ENCODE data around the gene TMEM51. TPM values are rescaled to one million over a fixed set of nuclear protein-coding genes. Genes with fewer than 3 reads are reported as not detected.

Gene TMEM51
- total RNA-seq, 1 experiment from 2014 or later: 10.4 TPM

GRCh38 chr1:15219280-15220023, 65.9 kb downstream of the TMEM51 start:
- no peak overlapping the region for H3K27ac Mint-ChIP-seq
- H3K36me3 Mint-ChIP-seq: peaks cover 38% of the 10 kb centered on the region
- peaks cover 6% of the 10 kb centered on the region for H3K4me1 Mint-ChIP-seq
- no peak overlapping the region for H3K4me3 Mint-ChIP-seq
- ATAC-seq: no peak
- TF ChIP-seq ZNF416 (CRISPR knock-in tag; IDR thresholded peaks at IDR 0.05) (no peak), IRF2 (CRISPR knock-in tag; IDR thresholded peaks at IDR 0.05; ENCODE audit: borderline replicate concordance, low read depth) (no peak), ATF6 (CRISPR knock-in tag; IDR thresholded peaks at IDR 0.05) (no peak), JAZF1 (CRISPR knock-in tag; IDR thresholded peaks at IDR 0.05) (no peak), ZNF423 (CRISPR knock-in tag; IDR thresholded peaks at IDR 0.05) (no peak), E2F1 (CRISPR knock-in tag; IDR thresholded peaks at IDR 0.05) (no peak), NR1H2 (CRISPR knock-in tag; IDR thresholded peaks at IDR 0.05) (no peak), GRHL2 (CRISPR knock-in tag; IDR thresholded peaks at IDR 0.05; ENCODE audit: insufficient replicate concordance, severe bottlenecking) (no peak), ZNF121 (CRISPR knock-in tag; IDR thresholded peaks at IDR 0.05) (no peak)
- TF ChIP-seq, protein P1, sequence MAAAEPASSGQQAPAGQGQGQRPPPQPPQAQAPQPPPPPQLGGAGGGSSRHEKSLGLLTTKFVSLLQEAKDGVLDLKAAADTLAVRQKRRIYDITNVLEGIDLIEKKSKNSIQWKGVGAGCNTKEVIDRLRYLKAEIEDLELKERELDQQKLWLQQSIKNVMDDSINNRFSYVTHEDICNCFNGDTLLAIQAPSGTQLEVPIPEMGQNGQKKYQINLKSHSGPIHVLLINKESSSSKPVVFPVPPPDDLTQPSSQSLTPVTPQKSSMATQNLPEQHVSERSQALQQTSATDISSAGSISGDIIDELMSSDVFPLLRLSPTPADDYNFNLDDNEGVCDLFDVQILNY (CRISPR knock-in tag; IDR thresholded peaks at IDR 0.05): no peak
- DNase-seq (ENCODE audit: low spot score): no peak
- peaks cover 21% of the 10 kb centered on the region for H3K9me3 Mint-ChIP-seq
- no peaks in the 10 kb centered on the region for H3K27me3 Mint-ChIP-seq (ENCODE audit: low read depth)
- ChIA-PET CTCF (interaction anchor here (1.4 kb wide), 1 partner anchor 66 kb away, joined by 4 read pairs; the partner anchor contains the start of gene TMEM51), POLR2A (no interaction called here)

DNA sequence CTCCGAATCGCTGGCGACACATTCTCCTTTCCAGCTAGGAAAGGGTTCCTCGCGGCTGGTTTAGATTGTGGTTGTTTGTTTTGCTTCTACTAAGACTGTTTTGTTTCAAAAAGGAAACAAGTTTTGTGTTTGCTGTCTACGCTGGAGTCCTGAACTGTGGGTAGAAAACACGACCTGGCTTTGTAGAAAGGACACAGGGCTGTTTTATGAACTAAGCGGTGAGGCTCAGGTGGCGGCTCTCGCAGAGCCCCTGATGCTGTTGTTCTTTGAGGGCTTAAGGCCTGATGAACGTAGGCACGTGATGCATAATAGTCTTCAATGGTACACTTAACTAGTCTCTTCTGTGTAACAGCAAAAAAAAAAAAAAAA, 66.5 kb downstream of the TMEM51 start:
- ATAC-seq (no peak), DNase-seq (ENCODE audit: low spot score) (no peak)
- POLR2A ChIA-PET: interaction anchor here (0.7 kb wide), 1 partner anchor 41 kb away, joined by 4 read pairs; no protein-coding TSS in a partner anchor
- H3K9me3 Mint-ChIP-seq: peaks cover 25% of the 10 kb centered on the region
- H3K4me3 Mint-ChIP-seq: no peak overlapping the region
- H3K27me3 Mint-ChIP-seq (ENCODE audit: low read depth): no peaks in the 10 kb centered on the region
- peaks cover 36% of the 10 kb centered on the region for H3K36me3 Mint-ChIP-seq
- CTCF ChIA-PET: interaction anchor here (0.7 to 1.4 kb wide), 2 partner anchors 67 to 182 kb away, joined by 3 to 4 read pairs; partner anchors contain the start of gene TMEM51
- TF ChIP-seq CTCF (IDR thresholded peaks at IDR 0.05) (no peak), TCF7 (CRISPR knock-in tag; IDR thresholded peaks at IDR 0.05; ENCODE audit: low read depth) (no peak), OVOL2 (CRISPR knock-in tag; IDR thresholded peaks at IDR 0.05; ENCODE audit: borderline replicate concordance) (no peak), ZBTB21 (CRISPR knock-in tag; IDR thresholded peaks at IDR 0.05; ENCODE audit: borderline replicate concordance) (no peak), ZNF416 (CRISPR knock-in tag; IDR thresholded peaks at IDR 0.05) (no peak), NFYB (CRISPR knock-in tag; conservative IDR thresholded peaks at IDR 0.05; ENCODE audit: low read depth) (no peak), PRRX2 (CRISPR knock-in tag; IDR thresholded peaks at IDR 0.05) (no peak), NFATC4 (CRISPR knock-in tag; IDR thresholded peaks at IDR 0.05) (no peak), SMAD4 (CRISPR knock-in tag; IDR thresholded peaks at IDR 0.05) (no peak), SMAD3 (CRISPR knock-in tag; IDR thresholded peaks at IDR 0.05; ENCODE audit: borderline replicate concordance) (no peak), KAT7 (CRISPR knock-in tag; IDR thresholded peaks at IDR 0.05; ENCODE audit: borderline replicate concordance) (no peak)
- TF ChIP-seq, protein P2, sequence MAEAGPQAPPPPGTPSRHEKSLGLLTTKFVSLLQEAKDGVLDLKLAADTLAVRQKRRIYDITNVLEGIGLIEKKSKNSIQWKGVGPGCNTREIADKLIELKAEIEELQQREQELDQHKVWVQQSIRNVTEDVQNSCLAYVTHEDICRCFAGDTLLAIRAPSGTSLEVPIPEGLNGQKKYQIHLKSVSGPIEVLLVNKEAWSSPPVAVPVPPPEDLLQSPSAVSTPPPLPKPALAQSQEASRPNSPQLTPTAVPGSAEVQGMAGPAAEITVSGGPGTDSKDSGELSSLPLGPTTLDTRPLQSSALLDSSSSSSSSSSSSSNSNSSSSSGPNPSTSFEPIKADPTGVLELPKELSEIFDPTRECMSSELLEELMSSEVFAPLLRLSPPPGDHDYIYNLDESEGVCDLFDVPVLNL (CRISPR knock-in tag; IDR thresholded peaks at IDR 0.05; ENCODE audit: borderline replicate concordance, low read depth): no peak
- TF ChIP-seq, protein P3, sequence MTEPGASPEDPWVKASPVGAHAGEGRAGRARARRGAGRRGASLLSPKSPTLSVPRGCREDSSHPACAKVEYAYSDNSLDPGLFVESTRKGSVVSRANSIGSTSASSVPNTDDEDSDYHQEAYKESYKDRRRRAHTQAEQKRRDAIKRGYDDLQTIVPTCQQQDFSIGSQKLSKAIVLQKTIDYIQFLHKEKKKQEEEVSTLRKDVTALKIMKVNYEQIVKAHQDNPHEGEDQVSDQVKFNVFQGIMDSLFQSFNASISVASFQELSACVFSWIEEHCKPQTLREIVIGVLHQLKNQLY (CRISPR knock-in tag; IDR thresholded peaks at IDR 0.05): no peak
- TF ChIP-seq, protein P4, sequence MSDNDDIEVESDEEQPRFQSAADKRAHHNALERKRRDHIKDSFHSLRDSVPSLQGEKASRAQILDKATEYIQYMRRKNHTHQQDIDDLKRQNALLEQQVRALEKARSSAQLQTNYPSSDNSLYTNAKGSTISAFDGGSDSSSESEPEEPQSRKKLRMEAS (CRISPR knock-in tag; IDR thresholded peaks at IDR 0.05): no peak
- TF ChIP-seq, protein P5, sequence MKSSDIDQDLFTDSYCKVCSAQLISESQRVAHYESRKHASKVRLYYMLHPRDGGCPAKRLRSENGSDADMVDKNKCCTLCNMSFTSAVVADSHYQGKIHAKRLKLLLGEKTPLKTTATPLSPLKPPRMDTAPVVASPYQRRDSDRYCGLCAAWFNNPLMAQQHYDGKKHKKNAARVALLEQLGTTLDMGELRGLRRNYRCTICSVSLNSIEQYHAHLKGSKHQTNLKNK (CRISPR knock-in tag; IDR thresholded peaks at IDR 0.05): no peak
- TF ChIP-seq, protein P6, sequence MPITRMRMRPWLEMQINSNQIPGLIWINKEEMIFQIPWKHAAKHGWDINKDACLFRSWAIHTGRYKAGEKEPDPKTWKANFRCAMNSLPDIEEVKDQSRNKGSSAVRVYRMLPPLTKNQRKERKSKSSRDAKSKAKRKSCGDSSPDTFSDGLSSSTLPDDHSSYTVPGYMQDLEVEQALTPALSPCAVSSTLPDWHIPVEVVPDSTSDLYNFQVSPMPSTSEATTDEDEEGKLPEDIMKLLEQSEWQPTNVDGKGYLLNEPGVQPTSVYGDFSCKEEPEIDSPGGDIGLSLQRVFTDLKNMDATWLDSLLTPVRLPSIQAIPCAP (CRISPR knock-in tag; IDR thresholded peaks at IDR 0.05): no peak
- H3K27ac Mint-ChIP-seq: no peak overlapping the region
- peaks cover 7% of the 10 kb centered on the region for H3K4me1 Mint-ChIP-seq
